GM12878 (cell line): ENCODE measurements around the gene ITGBL1. TPM values are rescaled to one million over a fixed set of nuclear protein-coding genes. Genes with fewer than 3 reads are reported as not detected.

ENCODE experiments used
- ATAC-seq: fragments of 200-7000 bp; cut with Tn5 transposase; 3 replicates; pipeline ENCODE4 v1.9.1; 2020; ENCODE audit warnings: mild to moderate bottlenecking, moderate library complexity
- BruUV-seq: library from RNA; stranded (reverse); fragments of 400-500 nt; replicated peaks from 2 replicates; lab custom pipeline; 2021; lab: Mats Ljungman, UMichigan
- CTCF ChIA-PET: fragments of 300-600 bp; sonication (Branson Sonifier 250); formaldehyde crosslinking; extraction: SDS; loops from one replicate; lab custom pipeline; 2021; ENCODE audit warnings: inconsistent platforms; lab: Yijun Ruan, JAX
- POLR2A ChIA-PET: fragments of 350-600 bp; formaldehyde crosslinking; extraction: SDS; loops from one replicate; lab custom pipeline; 2021; ENCODE audit warnings: inconsistent platforms; lab: Charles Lee
- RAD21 ChIA-PET: fragments of 300-600 bp; sonication (Branson Sonifier 250); formaldehyde crosslinking; loops from one replicate; lab custom pipeline; 2023; ENCODE audit warnings: antibody characterized with exemption; ENCODE audit not compliant: unreplicated experiment; lab: Charles Lee
- SMC1A ChIA-PET: fragments of 300-600 bp; sonication (Branson Sonifier 250); formaldehyde crosslinking; loops from one replicate; lab custom pipeline; 2023; ENCODE audit not compliant: unreplicated experiment, uncharacterized antibody; lab: Charles Lee
- DNase-seq: peaks from one replicate; pipeline ENCODE4 v3.0.0-alpha.2; 2011; ENCODE audit warnings: low read depth, low spot score
- FAIRE-seq: peaks from 3 replicates; lab custom pipeline; 2011; peaks lifted over from hg19 to GRCh38; lab: Jason Lieb, UNC
- H2AFZ ChIP-seq: 2 replicates; pipeline ENCODE4 v1.6.0; 2011; ENCODE audit warnings: low read depth, low read length, control low read depth; ENCODE audit not compliant: control insufficient read depth
- H3K27ac ChIP-seq: 2 replicates; pipeline ENCODE4 v1.5.1; 2011; ENCODE audit warnings: control low read depth; ENCODE audit not compliant: control insufficient read depth, insufficient read depth
- H3K27me3 ChIP-seq, 2 experiments: replicated peaks in 1 of 2; 2 replicates each; pipeline versions ENCODE4 v1.6.0 to v1.6.1; 2011; ENCODE audit warnings: low read length in 1 of 2; ENCODE audit not compliant: control insufficient read depth in 2 of 2, insufficient read depth in 2 of 2
- H3K36me3 ChIP-seq, 2 experiments: 2 replicates each; pipeline ENCODE4 v1.5.1; 2011; ENCODE audit warnings: low read length in 1 of 2; ENCODE audit not compliant: control insufficient read depth in 2 of 2, insufficient read depth in 2 of 2
- H3K4me1 ChIP-seq: 2 replicates; pipeline ENCODE4 v1.6.1; 2011; ENCODE audit warnings: mild to moderate bottlenecking, low read length, moderate library complexity, mixed read lengths; ENCODE audit not compliant: control insufficient read depth, insufficient read depth
- H3K4me2 ChIP-seq: 2 replicates; pipeline ENCODE4 v1.6.0; 2011; ENCODE audit warnings: control low read depth; ENCODE audit not compliant: control insufficient read depth, insufficient read depth
- H3K4me3 ChIP-seq: fragments of 200-600 bp; sonication (generic); 2 replicates; pipeline ENCODE4 v1.5.1; 2016
- H3K79me2 ChIP-seq: 2 replicates; pipeline ENCODE4 v1.6.0; 2011; ENCODE audit warnings: low read length; ENCODE audit not compliant: control insufficient read depth, insufficient read depth
- H3K9ac ChIP-seq: 2 replicates; pipeline ENCODE4 v1.8.0; 2011; ENCODE audit warnings: low read length, control low read depth, mixed read lengths; ENCODE audit not compliant: control insufficient read depth, insufficient read depth
- H3K9me3 ChIP-seq: replicated peaks from 3 replicates; pipeline ENCODE4 v1.5.1; 2011; ENCODE audit warnings: mild to moderate bottlenecking, low read length; ENCODE audit not compliant: control insufficient read depth, insufficient read depth
- H4K20me1 ChIP-seq: 2 replicates; pipeline ENCODE4 v1.6.0; 2011; ENCODE audit not compliant: control insufficient read depth, insufficient read depth
- ATF2 ChIP-seq: IDR thresholded peaks from 2 replicates; pipeline ENCODE4 v1.6.1; 2012; ENCODE audit warnings: low read length, inconsistent platforms
- BACH1 ChIP-seq: fragments of 450-650 bp; IDR thresholded peaks from 2 replicates; pipeline ENCODE4 v1.6.1; 2017; ENCODE audit warnings: mild to moderate bottlenecking, borderline replicate concordance
- BHLHE40 ChIP-seq, 2 experiments: fragments of 450-650 bp in 1 of 2; IDR thresholded peaks; 2 replicates each; pipeline ENCODE4 v1.6.1; 2011 to 2017; ENCODE audit warnings: low read depth in 2 of 2, borderline replicate concordance in 1 of 2, improper control_type of control experiment in 1 of 2, low read length in 1 of 2, mild to moderate bottlenecking in 1 of 2
- CREM ChIP-seq: IDR thresholded peaks from 2 replicates; pipeline ENCODE4 v1.6.1; 2014; ENCODE audit warnings: antibody characterized with exemption, low read depth
- EP300 ChIP-seq, 2 experiments: fragments of 150-350 bp in 1 of 2; IDR thresholded peaks; 2 replicates each; pipeline ENCODE4 v1.6.1; 2011 to 2012; ENCODE audit warnings: low read depth in 2 of 2, low read length in 2 of 2, borderline replicate concordance in 1 of 2, improper control_type of control experiment in 1 of 2, inconsistent platforms in 1 of 2; ENCODE audit not compliant: control insufficient read depth in 1 of 2
- IRF5 ChIP-seq: fragments of 450-650 bp; IDR thresholded peaks from 2 replicates; pipeline ENCODE4 v1.6.1; 2017; ENCODE audit warnings: borderline replicate concordance
- JUND ChIP-seq: IDR thresholded peaks from 2 replicates; pipeline ENCODE4 v1.6.1; 2012; ENCODE audit warnings: low read depth, mild to moderate bottlenecking, low read length, improper control_type of control experiment, moderate library complexity
- KDM1A ChIP-seq: fragments of 200-600 bp; sonication (generic); IDR thresholded peaks from 2 replicates; pipeline ENCODE4 v1.6.1; 2016; ENCODE audit warnings: borderline replicate concordance
- KLF5 ChIP-seq: fragments of 450-650 bp; IDR thresholded peaks from 2 replicates; pipeline ENCODE4 v1.6.1; 2014; ENCODE audit warnings: mild to moderate bottlenecking; ENCODE audit not compliant: partially characterized antibody
- MAX ChIP-seq: IDR thresholded peaks from 2 replicates; pipeline ENCODE4 v1.6.1; 2012; ENCODE audit warnings: low read depth, low read length, improper control_type of control experiment
- STAT3 ChIP-seq: IDR thresholded peaks from 2 replicates; pipeline ENCODE4 v1.6.1; 2011; ENCODE audit warnings: low read depth, low read length, improper control_type of control experiment
- TCF7 ChIP-seq: IDR thresholded peaks from 2 replicates; pipeline ENCODE4 v1.6.1; 2014; ENCODE audit warnings: antibody characterized with exemption, borderline replicate concordance
- WGBS: methylation state at CpG from one replicate; pipeline ENCODE4 v1.1.6; 2016; ENCODE audit warnings: low lambda C conversion rate; ENCODE audit not compliant: insufficient replicate concordance, insufficient coverage; ENCODE audit errors: missing lambda C conversion rate; 5-methylcytosine and 5-hydroxymethylcytosine counted together
- in situ Hi-C: fragments of 300-500 bp; cut with MboI; formaldehyde crosslinking; loops from 9 replicates; pipeline ENCODE4 v1.14.3; 2018; ENCODE audit warnings: mixed read lengths
- intact Hi-C: fragments of 100-400 bp; cut with micrococcal nuclease; formaldehyde crosslinking; loops from one replicate; pipeline ENCODE4 v1.14.2; 2022; ENCODE audit not compliant: unreplicated experiment
- polyA plus RNA-seq, 11 experiments: library from polyadenylated mRNA; depleted of rRNA in 4 of 11; unstranded in 6 of 11; stranded (reverse) in 5 of 11; fragments of >200 nt; fragmentation: Nextera tagmentation in 4 of 11; fragmentation: Illumina TruSeq in 1 of 11; extraction: Ambion mirVana in 4 of 11; extraction: Trizol in 1 of 11; gene quantifications; 1 replicate in 1 of 11; 2 replicates in 10 of 11; pipeline versions ENCODE4 v1.2.1 to v1.2.3, GENCODE V29; 2011 to 2016; ENCODE audit warnings: inconsistent platforms in 2 of 11, missing spikeins in 2 of 11, low read depth in 1 of 11
- total RNA-seq, 4 experiments: library from RNA; depleted of rRNA in 3 of 4; stranded (reverse); fragments of >200 nt in 3 of 4; fragmentation: Illumina TruSeq in 1 of 4; extraction: Trizol in 1 of 4; gene quantifications; 2 replicates each; pipeline versions ENCODE4 v1.2.1 to v1.2.3, GENCODE V29; 2013 to 2021

ITGBL1 gene
- total and polyA plus RNA-seq, 10 of the 15 experiments (the other 5 are each of a cell fraction or from before 2014, with no cell fraction given) = 0.17 to 2.8 (median 0.28) TPM; not detected in 3

GRCh38 chr13:101752432-101752831, 300.0 kb downstream of the ITGBL1 start:
- BruUV-seq = no TSS peak
- FAIRE-seq (no peak), ATAC-seq (peak; percentile 76), DNase-seq (no peak)
- Histone ChIP-seq H4K20me1 (no peaks in the 10 kb centered on the region), H3K4me2 (no peak overlapping the region), H2AFZ (no peak overlapping the region), H3K9ac (no peak overlapping the region), H3K79me2 (no peaks in the 10 kb centered on the region), H3K9me3 (no peaks in the 10 kb centered on the region), H3K27ac (no peak overlapping the region), H3K4me3 (no peak overlapping the region), H3K4me1 (no peaks in the 10 kb centered on the region), H3K27me3 (no peaks in the 10 kb centered on the region), H3K36me3 (no peaks in the 10 kb centered on the region)
- in situ Hi-C loops = loop anchor here (10.0 kb wide), 1 partner anchor 608 kb away; no protein-coding TSS in a partner anchor
- SMC1A ChIA-PET = interaction anchor here (2.1 kb wide), 1 partner anchor 11 kb away, joined by 4 read pairs; no protein-coding TSS in a partner anchor
- RAD21 ChIA-PET = no interaction called here
- intact Hi-C loops = loop anchor here (10.0 kb wide), 1 partner anchor 498 kb away; no protein-coding TSS in a partner anchor
- TF ChIP-seq EP300 (IDR thresholded peaks at IDR 0.05; ENCODE audit: borderline replicate concordance in 1 of 2, control insufficient read depth in 1 of 2, low read depth in 2 of 2, low read length in 2 of 2) (0 out of 4 replicates have a peak, but pooled peaks of 1 of the 2 experiments have one; percentile 33), STAT3 (no peak), BACH1 (no peak)
- 25% methylated on average over 3 of the region's 3 CpGs for WGBS
- POLR2A ChIA-PET = no interaction called here
- CTCF ChIA-PET = interaction anchor here (0.8 kb wide), 1 partner anchor 236 kb away, joined by 3 read pairs; no protein-coding TSS in a partner anchor

GRCh38 chr13:101755228-101755887, 302.9 kb downstream of the ITGBL1 start:
- RAD21 ChIA-PET = interaction anchor here (0.8 to 3.8 kb wide), 3 partner anchors 175 to 610 kb away, joined by 3 to 55 read pairs (median 4); no protein-coding TSS in a partner anchor
- no TSS peak for BruUV-seq
- H3K79me2 ChIP-seq = no peaks in the 10 kb centered on the region
- H3K27me3 ChIP-seq = no peaks in the 10 kb centered on the region; a peak in 1 of 4 replicates
- no peaks in the 10 kb centered on the region for H3K4me1 ChIP-seq
- no peak overlapping the region for H3K4me2 ChIP-seq
- no peak for DNase-seq
- CTCF ChIA-PET = interaction anchor here (1.2 to 4.8 kb wide), 4 partner anchors 9 to 240 kb away, joined by 3 to 117 read pairs (median 9); no protein-coding TSS in a partner anchor
- in situ Hi-C loops = loop anchor here (5.0 to 10.0 kb wide), 2 partner anchors 238 to 611 kb away; no protein-coding TSS in a partner anchor
- POLR2A ChIA-PET = no interaction called here
- FAIRE-seq = no peak
- H3K36me3 ChIP-seq = no peaks in the 10 kb centered on the region
- no peak for ATAC-seq
- H2AFZ ChIP-seq = no peak overlapping the region
- intact Hi-C loops = loop anchor here (10.0 kb wide), 1 partner anchor 501 kb away; no protein-coding TSS in a partner anchor
- no peak overlapping the region for H3K9ac ChIP-seq
- SMC1A ChIA-PET = interaction anchor here (0.9 to 6.9 kb wide), 8 partner anchors 9 to 610 kb away, joined by 3 to 86 read pairs (median 4); no protein-coding TSS in a partner anchor
- 30% methylated on average over 6 of the region's 6 CpGs for WGBS
- no peaks in the 10 kb centered on the region for H4K20me1 ChIP-seq
- no peak overlapping the region for H3K4me3 ChIP-seq
- no peaks in the 10 kb centered on the region for H3K9me3 ChIP-seq
- no peak overlapping the region for H3K27ac ChIP-seq
- TF ChIP-seq CREM = no peak
- no peak for TF ChIP-seq KDM1A
- no peak for TF ChIP-seq TCF7
- TF ChIP-seq KLF5 = no peak
- TF ChIP-seq BACH1 = no peak
- no peak for TF ChIP-seq MAX
- TF ChIP-seq ATF2 = no peak
- TF ChIP-seq JUND = no peak
- TF ChIP-seq BHLHE40 (IDR thresholded peaks at IDR 0.05; ENCODE audit: borderline replicate concordance in 1 of 2, low read depth in 2 of 2, low read length in 1 of 2) = no peak
- TF ChIP-seq IRF5 = no peak
